D341Med (cell line): ENCODE results near the gene GADD45G.

Experiments used
- DNase-seq: peaks from one replicate; pipeline ENCODE4 v3.0.0; 2012; ENCODE audit warnings: low spot score

Gene GADD45G

GRCh38 chr9:89609426-89610006, 4.7 kb downstream of the GADD45G start:
- DNase-seq = no peak

GRCh38 chr9:89610391-89610925, 5.6 kb downstream of the GADD45G start:
- DNase-seq = no peak

DNA sequence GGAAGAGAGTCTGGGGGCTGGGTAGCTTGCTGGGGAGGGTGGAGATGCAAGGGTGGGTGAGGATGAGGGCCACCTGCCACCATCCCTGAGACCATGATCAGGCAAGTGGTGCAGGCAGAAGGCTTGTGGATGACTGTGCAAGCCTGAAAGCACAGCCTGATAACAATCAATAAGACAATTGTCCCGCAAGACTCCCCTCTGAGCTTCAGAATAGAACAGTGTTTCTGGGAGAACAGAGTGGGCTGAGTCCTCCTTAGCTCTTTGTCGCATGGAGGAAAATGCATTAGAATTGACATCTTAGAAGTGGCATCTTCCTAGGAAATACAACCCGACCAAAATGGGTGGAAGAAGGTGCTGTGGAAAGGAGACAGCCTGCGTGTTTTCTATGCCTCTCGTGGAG, 6.6 kb downstream of the GADD45G start:
- DNase-seq = no peak

- DNase-seq = no peak
Observed at GRCh38 chr9:89612566-89613278, 7.9 kb downstream of the GADD45G start.

GRCh38 chr9:89613912-89614892, 9.4 kb downstream of the GADD45G start:
- DNase-seq = no peak

- DNase-seq = no peak
Observed at GRCh38 chr9:89615661-89616060, 10.8 kb downstream of the GADD45G start.

- DNase-seq = no peak
Observed at GRCh38 chr9:89616411-89616810, 11.6 kb downstream of the GADD45G start.

GRCh38 chr9:89617978-89618377, 13.2 kb downstream of the GADD45G start:
- no peak for DNase-seq

GRCh38 chr9:89619019-89619418, 14.2 kb downstream of the GADD45G start:
- DNase-seq = no peak

DNA sequence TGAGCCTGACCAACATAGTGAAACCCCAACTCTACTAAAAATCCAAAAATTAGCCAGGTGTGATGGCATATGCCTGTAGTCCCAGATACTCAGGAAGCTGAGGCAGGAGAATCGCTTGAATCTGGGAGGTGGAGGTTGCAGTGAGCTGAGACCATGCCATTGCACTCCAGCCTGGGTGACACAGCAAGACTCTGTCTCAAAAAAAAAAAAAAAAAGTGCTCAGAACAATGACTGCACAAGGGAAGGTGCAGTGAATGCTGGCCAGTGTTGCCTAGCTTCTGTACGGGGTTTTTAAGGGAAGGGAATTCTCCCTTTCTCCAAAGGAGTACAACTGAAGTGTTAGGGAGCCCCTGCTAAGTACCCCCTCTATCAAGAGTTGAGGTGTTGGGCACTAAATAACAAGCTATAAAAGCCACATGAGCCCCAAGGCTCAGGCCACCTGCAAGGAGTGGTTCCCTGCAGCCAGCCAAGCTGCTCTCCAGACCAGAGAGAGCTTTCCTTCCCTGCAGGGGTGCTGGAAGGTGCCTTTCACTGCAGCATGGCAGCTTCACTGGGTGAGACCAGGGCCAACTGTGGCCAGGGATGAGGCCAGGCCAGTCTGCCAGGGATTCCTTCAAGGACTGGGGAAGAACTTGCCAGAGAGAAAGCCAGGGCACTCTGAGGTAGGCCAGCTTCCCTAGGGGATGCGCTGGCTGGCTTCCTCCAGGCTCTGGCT, 14.8 kb downstream of the GADD45G start:
- no peak for DNase-seq

DNA sequence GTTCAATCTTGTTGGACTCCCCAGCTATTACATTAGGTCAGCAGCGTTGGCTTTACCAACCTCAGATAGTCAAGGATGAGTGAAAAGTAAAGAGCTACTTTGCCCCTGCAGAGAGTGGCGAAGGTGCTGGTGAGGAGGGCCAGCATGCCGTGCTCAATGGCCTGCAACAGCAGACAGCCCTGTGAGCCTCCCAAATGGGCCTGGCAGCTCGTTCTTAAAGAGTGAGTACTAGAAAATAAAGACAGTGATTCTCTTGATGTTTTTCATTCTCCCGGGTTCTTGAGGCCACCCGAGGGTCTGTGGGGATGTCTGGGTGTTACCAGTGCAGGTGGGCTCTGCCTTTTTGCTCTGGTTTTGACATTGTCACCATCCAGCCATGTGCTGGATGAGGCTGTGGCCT, 16.2 kb downstream of the GADD45G start:
- no peak for DNase-seq

- DNase-seq = no peak
Observed at GRCh38 chr9:89621676-89622075, 16.9 kb downstream of the GADD45G start.

DNA sequence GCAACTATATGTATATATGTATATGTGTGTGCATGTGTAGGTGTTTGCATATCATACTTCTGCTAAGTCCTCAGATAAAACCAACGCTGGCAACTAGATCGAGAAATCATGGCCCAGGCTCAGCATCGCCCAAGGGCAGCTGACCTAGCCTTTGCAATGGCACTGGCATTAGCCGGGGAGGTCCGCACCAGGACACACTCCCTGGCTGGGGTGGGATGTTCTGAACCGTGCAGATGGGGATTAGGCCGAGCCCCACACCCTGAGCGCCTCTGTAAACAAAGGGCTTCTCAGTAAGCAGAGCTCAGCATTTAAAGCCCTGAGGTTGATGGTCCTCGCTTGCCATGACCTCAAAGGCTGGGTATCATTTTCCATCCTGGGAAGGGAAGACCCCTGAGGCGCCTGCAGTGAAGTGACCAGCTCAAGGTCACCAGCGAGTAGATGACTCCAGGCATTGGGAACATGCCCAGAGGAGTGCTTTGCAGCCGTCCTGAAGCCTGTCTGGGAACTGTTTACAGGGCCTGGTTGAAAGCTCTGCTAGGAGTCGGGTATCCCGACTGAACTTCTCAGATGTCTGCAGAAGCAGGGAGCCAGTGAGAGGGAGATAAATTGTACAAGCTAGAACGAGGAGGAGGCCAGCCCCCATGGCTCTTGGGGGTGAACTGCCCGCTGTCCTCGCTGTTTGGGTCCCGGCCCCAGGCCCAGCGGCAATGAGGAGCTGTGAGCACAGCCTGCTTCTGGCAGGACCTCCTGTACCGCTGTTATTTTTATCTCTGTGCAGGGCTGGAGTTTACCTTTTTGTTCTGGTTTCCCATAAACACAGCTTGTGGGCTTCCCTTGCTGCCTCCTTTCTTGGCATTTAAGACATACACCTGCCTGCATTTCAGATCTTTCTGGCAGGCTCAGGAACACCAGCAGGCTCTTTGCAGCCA, 18.4 kb downstream of the GADD45G start:
- no peak for DNase-seq

DNA sequence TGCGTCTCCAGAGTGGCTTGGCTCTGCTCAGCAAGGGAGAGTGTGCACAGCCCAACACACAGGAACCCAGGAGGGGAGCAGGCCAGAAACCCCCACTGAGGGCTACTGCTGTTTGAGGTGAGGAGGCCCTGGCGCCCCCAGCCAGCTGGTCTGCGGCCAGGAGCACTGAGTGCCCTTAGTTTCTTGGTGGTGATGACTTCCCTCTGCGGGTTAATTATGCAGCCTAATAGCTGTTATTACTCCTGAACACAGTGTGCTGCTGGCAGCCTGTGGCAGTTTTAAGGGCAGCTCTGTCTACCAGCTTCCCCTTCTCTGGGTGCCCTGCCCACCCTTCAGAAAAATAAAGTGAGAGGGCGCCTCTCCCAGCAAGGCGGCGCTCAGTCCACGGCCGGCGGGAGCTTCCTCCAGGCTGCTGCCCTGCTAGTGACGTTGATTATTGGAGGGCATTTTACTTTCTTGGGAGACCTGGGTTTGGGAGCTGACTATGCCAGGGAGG, 19.2 kb downstream of the GADD45G start:
- no peak for DNase-seq

DNA sequence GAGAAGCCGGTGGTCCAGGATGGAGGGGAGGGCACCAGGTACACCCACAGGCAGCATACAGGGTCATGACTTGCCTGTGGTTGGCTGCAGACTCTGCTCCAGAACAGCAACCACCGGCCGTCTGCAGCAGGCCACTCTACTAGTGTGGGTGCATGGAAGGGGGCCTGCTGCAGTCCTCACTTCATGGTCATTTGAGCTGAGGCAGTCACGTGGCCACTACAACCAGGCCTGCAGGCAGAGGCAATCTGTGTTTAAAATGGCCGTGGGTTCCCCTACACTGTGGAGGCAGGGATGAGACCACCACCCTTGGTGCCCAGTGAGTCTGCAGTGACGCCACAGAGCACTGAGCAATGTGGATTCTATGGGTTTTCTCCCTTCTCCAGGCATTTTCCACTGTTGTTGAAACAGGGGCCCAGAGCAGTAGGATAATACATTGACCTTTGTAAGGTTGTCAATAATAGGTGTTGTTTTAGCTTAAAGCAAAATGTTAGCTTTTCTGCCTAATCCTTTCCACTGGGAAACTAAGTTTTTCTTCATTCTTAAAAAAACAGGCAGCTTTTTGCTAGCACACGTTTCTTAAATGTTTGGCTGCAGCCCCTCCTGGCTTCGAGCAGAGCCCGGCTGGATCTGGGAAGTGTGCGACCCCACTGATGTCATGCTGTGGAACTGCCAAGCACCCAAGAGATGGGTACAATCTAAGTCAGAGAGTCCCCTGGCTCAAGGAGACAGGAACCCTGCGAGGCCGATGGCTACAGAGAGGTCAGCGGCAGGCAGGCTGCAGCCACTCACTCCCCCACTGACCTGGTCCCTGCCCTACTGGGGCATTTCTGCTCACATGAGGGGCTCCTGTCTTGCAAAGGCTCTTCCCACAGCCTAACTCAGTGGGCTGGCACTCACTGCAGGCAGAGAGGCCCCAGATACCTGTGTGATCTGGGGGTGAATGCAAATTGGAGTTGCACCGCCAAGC, 21.2 kb downstream of the GADD45G start:
- DNase-seq = no peak

DNA sequence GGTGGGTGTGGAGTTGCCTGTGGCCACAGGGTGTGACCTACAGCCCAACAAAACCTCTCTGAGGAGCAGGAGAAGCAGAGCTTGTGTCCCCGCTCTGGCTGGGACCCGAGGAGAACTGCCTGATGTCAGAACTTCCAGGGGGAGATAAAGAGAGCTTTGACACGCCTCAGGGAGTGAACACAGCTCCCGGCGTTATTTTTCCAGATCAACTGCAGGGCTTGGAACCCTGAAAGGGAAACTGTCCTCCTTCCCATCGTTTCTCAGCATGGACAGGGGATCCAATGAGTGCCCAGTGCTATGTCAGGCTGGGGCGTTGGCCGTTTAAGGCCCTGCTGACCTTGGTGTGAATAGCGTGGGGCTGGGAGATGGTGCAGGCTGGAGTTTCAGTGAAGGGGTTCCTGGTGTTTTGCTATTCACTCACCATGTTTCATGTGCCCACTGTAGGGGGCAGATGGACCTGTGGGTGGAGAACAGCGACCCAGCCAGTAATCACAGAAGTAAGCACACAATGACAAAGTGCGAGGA, 22.0 kb downstream of the GADD45G start:
- DNase-seq = no peak

DNA sequence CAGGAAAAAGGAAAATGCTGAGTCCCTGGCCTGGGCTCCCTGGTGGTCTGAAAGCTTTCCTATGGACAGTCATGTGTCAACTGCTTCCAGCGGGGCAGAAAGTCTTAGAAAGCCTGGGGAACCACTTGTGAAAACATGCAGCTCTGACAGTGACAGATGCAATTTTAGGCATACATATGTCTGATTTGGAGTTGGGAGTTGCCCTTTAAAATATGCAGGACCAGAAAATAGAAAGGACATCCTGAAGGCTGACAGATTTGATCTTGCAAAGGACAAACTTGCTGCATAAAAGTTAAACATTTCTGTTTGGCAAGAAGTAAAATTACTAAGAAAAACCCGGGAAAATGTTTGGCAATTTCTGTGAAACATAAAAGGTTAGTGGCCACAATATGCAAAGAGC, 23.8 kb downstream of the GADD45G start:
- no peak for DNase-seq

DNA sequence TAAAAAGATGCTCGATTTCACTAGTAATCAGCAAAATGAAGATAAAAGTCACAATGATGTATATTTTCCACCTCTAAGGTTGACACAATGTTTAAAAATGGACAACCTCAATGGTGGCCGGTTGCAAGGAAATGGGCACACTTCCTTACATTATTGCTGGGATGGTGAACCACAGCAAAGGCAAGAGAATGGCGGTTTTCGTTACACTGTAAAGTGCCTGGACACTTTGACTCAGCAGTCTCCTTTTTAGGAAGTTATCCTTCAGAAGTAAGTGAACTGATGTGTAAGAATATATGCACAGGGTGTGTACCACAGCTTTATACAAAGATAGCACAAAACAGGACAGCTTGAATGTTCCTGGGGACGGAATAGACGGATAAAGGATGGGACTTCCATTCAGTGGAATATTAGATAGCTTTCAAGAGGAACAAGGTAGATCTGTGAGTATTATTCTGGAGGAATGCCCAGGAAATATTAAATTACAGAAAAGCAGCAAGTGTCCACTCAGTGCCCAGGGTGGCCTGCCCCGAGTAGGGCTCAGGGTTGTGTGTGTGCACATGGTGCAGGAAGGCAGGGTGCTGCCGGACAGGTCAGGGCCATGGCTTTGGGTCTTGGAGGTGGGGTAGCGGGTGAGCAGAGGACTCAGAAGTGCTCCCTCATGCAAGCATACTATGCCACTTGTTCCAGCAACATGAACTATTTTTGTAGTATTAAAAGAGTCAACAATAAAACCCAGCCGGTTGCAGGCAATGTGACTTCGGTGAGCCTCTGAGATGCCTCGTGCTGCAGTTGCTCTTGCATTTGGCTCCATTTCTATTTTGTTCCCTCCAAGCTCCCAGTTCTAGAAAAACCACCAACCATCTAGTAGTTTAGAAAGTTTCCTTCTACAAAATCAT, 24.5 kb downstream of the GADD45G start:
- no peak for DNase-seq
